ENCODE data around the gene EXOC5.
A peak's percentile ranks its signal among the peaks of the same experiment; 100 is the strongest.
"Not testable (repeated sequence)": the region's sequence is repeated elsewhere in the genome, so short reads cannot be mapped to it uniquely, and the experiment has no call there.

EXOC5 gene

GRCh38 chr14:57254884-57255283 is 13.8 kb downstream of the EXOC5 start:
- DNase-seq (ENCODE audit: low read depth), result no peak
- TF ChIP-seq CTCF (IDR thresholded peaks at IDR 0.05; ENCODE audit: low read length, missing control alignments), result no peak

DNA sequence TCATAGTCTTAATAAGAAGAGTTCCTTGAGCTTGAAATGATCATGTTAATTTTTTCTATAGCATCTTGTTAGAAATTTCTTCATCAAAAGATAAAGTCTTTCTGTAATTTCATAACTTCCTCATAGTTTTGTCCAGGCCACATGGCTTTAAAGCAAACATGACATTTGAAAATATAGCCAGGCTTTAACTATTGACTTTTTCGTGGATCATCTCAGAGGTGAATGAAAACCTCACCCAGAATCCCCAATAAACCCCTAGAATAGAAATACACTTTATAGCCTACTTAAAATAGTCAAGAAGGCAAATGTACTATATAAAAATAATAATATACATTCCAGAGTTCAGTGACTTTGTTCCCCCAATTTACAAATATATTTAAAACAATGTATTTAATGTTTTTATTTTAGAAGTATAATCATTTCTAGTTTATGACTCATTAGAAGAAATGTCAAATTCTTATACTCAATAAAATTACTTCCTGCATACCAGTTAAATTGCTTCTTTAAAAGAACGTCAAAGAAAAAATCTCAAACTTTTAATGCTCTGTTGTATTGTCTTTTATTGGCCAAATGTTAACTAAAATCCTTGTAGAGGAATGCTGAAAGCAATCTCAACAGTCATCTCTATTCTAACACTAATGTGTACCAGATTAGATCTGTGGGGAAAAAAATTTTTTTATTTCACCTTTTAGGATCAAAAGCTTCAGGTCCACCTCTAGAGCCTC is 21.6 kb downstream of the EXOC5 start:
- no peak overlapping the region for H3K4me3 ChIP-seq (replicated peaks; ENCODE audit: low read depth, low read length)
- DNase-seq (ENCODE audit: low read depth), result no peak
- TF ChIP-seq CTCF (IDR thresholded peaks at IDR 0.05; ENCODE audit: low read length, missing control alignments), result no peak

More at GRCh38 chr14:57254884-57255283, 13.8 kb downstream of the EXOC5 start:
- H3K4me3 ChIP-seq (replicated peaks; ENCODE audit: low read depth, low read length), result no peak overlapping the region

- DNase-seq (ENCODE audit: low read depth), result peak; percentile 7
- no peak overlapping the region for H3K4me3 ChIP-seq (replicated peaks; ENCODE audit: low read depth, low read length)
- TF ChIP-seq CTCF (IDR thresholded peaks at IDR 0.05; ENCODE audit: low read length, missing control alignments), result no peak
These were observed 22.8 kb downstream of the EXOC5 start for GRCh38 chr14:57245941-57246340.

- peak; percentile 43 for DNase-seq (ENCODE audit: low read depth)
- TF ChIP-seq CTCF (IDR thresholded peaks at IDR 0.05; ENCODE audit: low read length, missing control alignments), result no peak
- no peak overlapping the region for H3K4me3 ChIP-seq (replicated peaks; ENCODE audit: low read depth, low read length)
These were observed 24.6 kb downstream of the EXOC5 start for GRCh38 chr14:57244106-57244505.

GRCh38 chr14:57243320-57243719 is 25.4 kb downstream of the EXOC5 start:
- no peak overlapping the region for H3K4me3 ChIP-seq (replicated peaks; ENCODE audit: low read depth, low read length)
- TF ChIP-seq CTCF (IDR thresholded peaks at IDR 0.05; ENCODE audit: low read length, missing control alignments), result no peak
- no peak for DNase-seq (ENCODE audit: low read depth)

DNA sequence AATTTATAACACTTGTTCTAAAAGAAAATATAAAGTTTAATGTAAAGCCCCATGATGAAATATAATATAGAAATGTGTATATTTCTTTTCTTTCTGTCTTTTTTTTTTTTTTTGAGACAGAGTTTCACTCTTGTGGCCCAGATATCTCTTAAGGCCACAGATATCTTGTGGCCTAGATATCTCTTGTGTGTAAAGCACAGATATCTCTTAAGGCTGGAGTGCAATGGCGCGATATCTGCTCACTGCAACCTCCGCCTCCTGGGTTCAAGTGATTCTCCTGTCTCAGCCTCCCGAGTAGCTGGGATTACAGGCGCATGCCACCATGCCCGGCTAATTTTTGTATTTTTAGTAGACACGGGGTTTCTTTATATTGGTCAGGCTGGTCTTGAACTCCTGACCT is 28.6 kb downstream of the EXOC5 start:
- not testable (repeated sequence) for H3K4me3 ChIP-seq (replicated peaks; ENCODE audit: low read depth, low read length); DNase-seq (ENCODE audit: low read depth)

GRCh38 chr14:57232006-57232405 is 36.7 kb downstream of the EXOC5 start:
- no peak for DNase-seq (ENCODE audit: low read depth)
- TF ChIP-seq CTCF (IDR thresholded peaks at IDR 0.05; ENCODE audit: low read length, missing control alignments), result no peak
- H3K4me3 ChIP-seq (replicated peaks; ENCODE audit: low read depth, low read length), result no peak overlapping the region

DNA sequence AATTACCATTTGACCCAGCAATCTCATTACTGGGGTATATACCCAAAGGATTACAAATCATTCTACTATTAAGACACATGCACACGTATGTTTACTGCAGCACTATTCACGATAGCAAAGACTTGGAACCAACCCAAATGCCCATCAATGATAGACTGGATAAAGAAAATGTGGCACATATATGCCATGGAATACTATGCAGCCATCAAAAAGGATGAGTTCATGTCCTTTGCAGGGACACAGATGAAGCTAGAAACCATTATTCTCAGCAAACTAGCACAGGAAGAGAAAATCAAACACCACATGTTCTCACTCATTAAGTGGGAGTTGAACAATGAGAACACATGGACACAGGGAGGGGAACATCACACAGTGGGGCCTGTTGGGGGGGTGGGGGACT is 40.4 kb downstream of the EXOC5 start:
- H3K4me3 ChIP-seq (replicated peaks; ENCODE audit: low read depth, low read length); DNase-seq (ENCODE audit: low read depth): not testable (repeated sequence)

All from fibroblast of pulmonary artery (primary cell).